Stimulated activated naive CD8-positive, alpha-beta T cell treated with anti-CD3 and anti-CD28 coated beads, Interleukin-15, Interleukin-2, amounts not matched to agents 100 U/mL and 50 U/mL, for 24 hours (primary cell): ENCODE results near the gene ZNF236.

Experiments used
- ATAC-seq: fragments of 150-1000 bp; cut with Tn5 transposase; one replicate; pipeline ENCODE4 v1.10.0; 2021
- DNase-seq: peaks from one replicate; pipeline ENCODE4 v3.0.0; 2021

Gene ZNF236

GRCh38 chr18:76866666-76867065 lies 44.3 kb downstream of the ZNF236 start:
- DNase-seq = no peak
- no peak for ATAC-seq

- DNase-seq (no peak), ATAC-seq (no peak)
Observed at GRCh38 chr18:76873311-76873710, 51.0 kb downstream of the ZNF236 start.

- ATAC-seq = no peak
Observed at GRCh38 chr18:76873713-76874112, 51.4 kb downstream of the ZNF236 start.

GRCh38 chr18:76874642-76875389 lies 52.5 kb downstream of the ZNF236 start:
- DNase-seq (peak; percentile 49), ATAC-seq (peak; percentile 96)

More at GRCh38 chr18:76873713-76874112, 51.4 kb downstream of the ZNF236 start:
- DNase-seq = no peak

GRCh38 chr18:76875390-76876325 lies 53.3 kb downstream of the ZNF236 start:
- peak; percentile 72 for ATAC-seq
- peak; percentile 43 for DNase-seq

GRCh38 chr18:76878426-76878825 lies 56.1 kb downstream of the ZNF236 start:
- no peak for DNase-seq
- no peak for ATAC-seq

GRCh38 chr18:76880026-76880425 lies 57.7 kb downstream of the ZNF236 start:
- ATAC-seq (no peak), DNase-seq (no peak)

GRCh38 chr18:76881744-76882143 lies 59.4 kb downstream of the ZNF236 start:
- no peak for DNase-seq
- no peak for ATAC-seq

GRCh38 chr18:76882146-76882545 lies 59.8 kb downstream of the ZNF236 start:
- ATAC-seq (no peak), DNase-seq (no peak)

GRCh38 chr18:76885001-76885400 lies 62.6 kb downstream of the ZNF236 start:
- no peak for DNase-seq
- ATAC-seq = no peak

- ATAC-seq (no peak), DNase-seq (no peak)
Observed at GRCh38 chr18:76886112-76886511, 63.8 kb downstream of the ZNF236 start.

- ATAC-seq (no peak), DNase-seq (no peak)
Observed at GRCh38 chr18:76889091-76889699, 66.8 kb downstream of the ZNF236 start.

GRCh38 chr18:76892832-76893231 lies 70.5 kb downstream of the ZNF236 start:
- no peak for DNase-seq

GRCh38 chr18:76894566-76895346 lies 72.4 kb downstream of the ZNF236 start:
- no peak for ATAC-seq

More at GRCh38 chr18:76892832-76893231, 70.5 kb downstream of the ZNF236 start:
- no peak for ATAC-seq

GRCh38 chr18:76895498-76895897 lies 73.1 kb downstream of the ZNF236 start:
- ATAC-seq = no peak
- DNase-seq = no peak

More at GRCh38 chr18:76894566-76895346, 72.4 kb downstream of the ZNF236 start:
- DNase-seq = no peak

- ATAC-seq = no peak
- DNase-seq = no peak
Observed at GRCh38 chr18:76896677-76897076, 74.3 kb downstream of the ZNF236 start.

GRCh38 chr18:76897257-76897656 lies 74.9 kb downstream of the ZNF236 start:
- ATAC-seq = peak; percentile 19
- no peak for DNase-seq

GRCh38 chr18:76903386-76903785 lies 81.0 kb downstream of the ZNF236 start:
- no peak for DNase-seq
- ATAC-seq = no peak

GRCh38 chr18:76905821-76906220 lies 83.5 kb downstream of the ZNF236 start:
- ATAC-seq (no peak), DNase-seq (no peak)

GRCh38 chr18:76908277-76908676 lies 85.9 kb downstream of the ZNF236 start:
- ATAC-seq (no peak), DNase-seq (no peak)

GRCh38 chr18:76909439-76909838 lies 87.1 kb downstream of the ZNF236 start:
- DNase-seq = no peak
- no peak for ATAC-seq

GRCh38 chr18:76911440-76911839 lies 89.1 kb downstream of the ZNF236 start:
- no peak for DNase-seq
- no peak for ATAC-seq
